HEK293T (cell line): ENCODE data around the gene TTLL12.

Experiments
- ARNT ChIP-seq: fragments of 450-650 bp; IDR thresholded peaks from 2 replicates; pipeline ENCODE4 v1.6.1; 2017; ENCODE audit warnings: mild to moderate bottlenecking
- FOXA1 ChIP-seq: fragments of 450-650 bp; IDR thresholded peaks from 2 replicates; pipeline ENCODE4 v1.6.1; 2016; ENCODE audit warnings: mild to moderate bottlenecking
- FOXK2 ChIP-seq: fragments of 450-650 bp; IDR thresholded peaks from 2 replicates; pipeline ENCODE4 v1.6.1; 2016; ENCODE audit warnings: mild to moderate bottlenecking
- FOXM1 ChIP-seq: fragments of 450-650 bp; IDR thresholded peaks from 2 replicates; pipeline ENCODE4 v1.6.1; 2017; ENCODE audit warnings: mild to moderate bottlenecking, borderline replicate concordance
- LEF1 ChIP-seq: fragments of 450-650 bp; IDR thresholded peaks from 2 replicates; pipeline ENCODE4 v1.6.1; 2017; ENCODE audit warnings: mild to moderate bottlenecking, borderline replicate concordance
- NFRKB ChIP-seq: fragments of 450-650 bp; IDR thresholded peaks from 2 replicates; pipeline ENCODE4 v1.6.1; 2016; ENCODE audit warnings: mild to moderate bottlenecking, moderate library complexity
- SUZ12 ChIP-seq: fragments of 450-650 bp; IDR thresholded peaks from 2 replicates; pipeline ENCODE4 v1.6.1; 2016; ENCODE audit warnings: mild to moderate bottlenecking
- TARDBP ChIP-seq: fragments of 450-650 bp; IDR thresholded peaks from 2 replicates; pipeline ENCODE4 v1.6.1; 2016

- TF ChIP-seq FOXM1 (no peak), NFRKB (no peak), TARDBP (no peak), ARNT (no peak), FOXK2 (no peak), FOXA1 (no peak), LEF1 (no peak), SUZ12 (no peak)
These were observed 14.7 kb upstream of the TTLL12 start for GRCh38 chr22:43201486-43202219.
